ENCODE data around the gene INPP5J.

INPP5J gene

GRCh38 chr22:31127181-31127772 is 4.5 kb downstream of the INPP5J start:
- no peak for DNase-seq

- DNase-seq = no peak
These were observed 5.4 kb downstream of the INPP5J start for GRCh38 chr22:31128156-31128555.

DNA sequence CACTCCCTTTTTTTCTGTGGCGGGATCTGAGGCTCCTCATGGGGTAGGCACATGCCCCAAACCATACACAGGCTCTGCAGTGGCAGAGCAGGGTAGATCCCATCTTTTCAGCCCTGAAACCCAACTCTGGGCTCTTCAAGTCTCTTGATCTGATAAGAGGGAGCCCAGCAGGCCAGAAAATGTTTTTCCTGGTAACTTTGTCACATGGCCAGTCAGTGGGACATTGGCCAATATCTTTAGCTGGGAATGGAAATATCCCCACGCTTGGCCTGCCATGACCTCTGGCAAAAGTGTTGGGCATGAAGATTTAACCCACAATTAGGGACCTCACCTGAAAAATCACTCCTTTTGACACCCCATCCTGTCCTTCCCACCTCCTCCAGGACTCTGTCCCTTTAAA is 8.1 kb downstream of the INPP5J start:
- DNase-seq = no peak

GRCh38 chr22:31133911-31134310 is 11.1 kb downstream of the INPP5J start:
- DNase-seq = no peak

DNA sequence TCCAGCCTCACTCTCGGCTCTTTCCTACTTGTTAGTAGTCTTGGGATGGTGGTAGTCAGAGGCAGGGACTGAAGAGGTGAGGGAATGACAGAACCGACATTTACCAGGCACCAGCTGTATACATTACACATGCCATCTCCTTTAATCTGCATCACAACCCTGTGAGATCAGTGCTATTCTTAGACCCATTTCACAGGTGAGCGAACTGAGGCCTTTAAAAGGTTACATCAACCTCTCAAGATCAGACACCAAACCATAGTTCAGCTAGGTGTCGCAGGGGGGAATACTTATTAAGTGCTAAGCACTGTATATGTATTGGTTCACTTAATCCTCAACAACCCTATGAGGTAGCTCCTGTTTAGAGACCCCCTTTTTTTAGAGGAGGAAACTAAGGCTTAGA is 11.9 kb downstream of the INPP5J start:
- DNase-seq = no peak

DNA sequence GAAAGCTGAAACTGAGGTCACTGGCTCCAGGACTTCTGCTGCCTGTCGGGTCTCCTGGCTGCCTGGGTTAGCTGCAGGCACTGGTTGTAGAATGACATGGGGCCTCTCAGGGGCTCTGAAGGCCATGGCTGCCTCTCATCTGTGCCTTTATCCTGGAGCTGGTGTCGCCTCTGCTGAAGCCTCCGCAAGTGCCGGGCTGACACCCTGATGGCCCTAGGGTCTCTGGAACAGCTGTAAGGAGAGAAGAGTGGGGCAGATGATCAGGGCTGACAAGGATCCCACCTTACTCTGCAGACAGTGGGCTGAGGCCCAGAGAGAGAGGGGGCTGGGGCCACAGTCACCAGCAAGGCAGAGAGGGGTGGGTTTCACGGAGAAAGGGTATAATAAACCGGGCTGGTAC is 12.9 kb downstream of the INPP5J start:
- DNase-seq = no peak

- DNase-seq = no peak
These were observed 13.4 kb downstream of the INPP5J start for GRCh38 chr22:31136155-31136554.

GRCh38 chr22:31136711-31137110 is 13.9 kb downstream of the INPP5J start:
- DNase-seq = no peak

DNA sequence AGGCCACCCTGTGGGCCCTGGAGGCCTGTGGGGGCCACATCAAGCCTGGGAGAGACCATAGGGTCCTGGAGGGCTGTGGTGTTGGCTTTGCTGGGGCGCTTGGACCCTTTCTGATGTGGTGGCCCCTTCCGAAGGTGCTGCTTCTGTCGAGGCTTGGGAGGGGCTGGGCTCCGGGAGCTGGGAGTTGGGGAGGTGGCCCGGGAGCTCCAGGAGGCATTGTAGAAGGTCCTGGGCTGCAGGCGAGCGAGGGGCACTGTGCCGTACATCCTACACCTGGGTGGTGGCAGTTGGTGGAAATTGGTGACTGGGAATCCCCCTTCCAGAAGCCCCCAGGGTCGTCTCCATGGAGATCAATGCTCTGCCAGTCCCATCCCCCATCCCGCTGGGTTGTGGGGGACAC is 15.0 kb downstream of the INPP5J start:
- no peak for DNase-seq

DNA sequence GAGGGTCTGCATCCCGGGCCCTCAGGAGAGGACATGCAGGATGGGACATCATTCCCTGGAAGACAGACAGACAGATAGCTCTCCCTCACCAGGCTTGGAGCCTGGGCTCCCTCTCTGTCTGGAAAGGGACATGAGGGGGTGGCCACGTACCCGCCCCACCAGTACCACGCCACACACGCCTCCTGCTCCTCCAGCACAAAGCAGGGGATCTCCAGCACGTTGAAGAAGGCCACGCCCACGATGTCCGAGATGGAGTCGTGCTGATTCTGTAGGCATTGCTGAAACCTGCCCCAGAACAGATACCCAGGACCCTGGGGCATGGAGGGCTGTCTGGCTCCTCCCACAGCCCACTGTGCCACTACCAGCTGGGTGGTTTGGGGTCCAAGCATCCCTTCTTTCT is 15.4 kb downstream of the INPP5J start:
- no peak for DNase-seq

- DNase-seq = no peak
These were observed 16.3 kb downstream of the INPP5J start for GRCh38 chr22:31139066-31139465.

DNA sequence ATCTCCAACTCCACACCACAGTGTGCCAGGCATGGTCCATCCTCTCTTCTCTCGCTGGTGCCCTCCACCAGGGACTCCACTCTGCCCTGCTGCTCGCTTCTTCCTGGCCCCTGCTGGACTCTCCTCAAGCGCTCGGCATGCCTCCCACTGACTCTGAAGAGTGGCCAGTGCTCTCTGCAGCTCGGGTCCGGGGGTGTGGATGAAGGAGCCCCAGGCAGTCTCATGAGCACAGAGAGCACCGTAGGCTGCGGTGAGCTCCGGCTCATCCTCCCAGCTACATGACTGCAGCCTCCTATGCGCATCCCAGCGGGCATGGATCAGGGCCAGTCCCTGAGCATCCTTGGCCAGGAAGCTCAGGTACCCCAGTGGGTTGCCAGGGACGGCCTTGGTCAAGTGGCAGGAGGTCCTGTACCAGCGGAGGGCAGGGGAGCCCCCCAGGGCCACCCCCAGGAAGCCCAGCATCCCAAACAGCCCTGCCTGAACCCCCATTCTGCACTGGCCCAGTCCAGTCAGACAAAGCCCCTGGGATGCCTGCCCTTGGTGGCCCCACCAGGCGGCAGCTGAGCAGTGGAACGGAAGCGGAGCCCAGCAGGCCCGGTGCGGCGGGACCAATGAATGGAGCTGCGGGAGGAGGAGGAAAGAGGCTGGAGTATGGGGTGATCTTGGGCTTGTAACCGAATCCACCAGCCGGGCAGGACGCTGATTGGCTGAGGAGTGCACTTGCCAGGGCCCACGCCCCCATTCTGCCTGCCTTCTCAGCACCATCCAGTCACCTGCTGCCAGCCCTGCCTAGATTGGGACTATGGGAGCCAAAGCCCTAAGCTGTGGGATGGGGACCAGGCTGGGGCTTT is 17.3 kb downstream of the INPP5J start, which contains the start of gene PLA2G3:
Gene PLA2G3 (minus strand): TSS at position 643 of the 851 bp plus-strand sequence. CDS start 154 bp downstream, at position 489.
- no peak for DNase-seq

DNA sequence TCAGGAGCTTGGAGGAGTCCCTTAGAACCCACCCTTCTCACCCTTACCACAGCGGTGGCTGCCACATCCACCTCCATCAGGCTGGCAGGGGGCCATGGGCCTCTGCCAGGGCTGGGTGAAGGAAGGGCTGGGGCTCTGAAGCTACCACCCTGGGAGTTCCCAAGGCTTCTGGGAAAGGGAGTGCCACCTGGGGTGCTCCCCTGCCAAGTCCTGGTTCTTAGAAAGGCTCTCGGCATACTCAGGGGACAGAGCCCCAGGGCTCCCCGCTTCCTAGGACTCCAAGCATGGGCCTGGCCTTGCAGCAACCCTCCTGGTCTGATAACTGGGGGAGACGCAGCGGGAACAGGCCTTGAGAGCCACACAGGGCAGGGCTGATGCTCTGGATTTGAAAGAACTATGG is 18.0 kb downstream of the INPP5J start:
- no peak for DNase-seq

- no peak for DNase-seq
These were observed 18.8 kb downstream of the INPP5J start for GRCh38 chr22:31141551-31141950.

GRCh38 chr22:31142285-31142684 is 19.5 kb downstream of the INPP5J start:
- no peak for DNase-seq

- DNase-seq = no peak
These were observed 20.3 kb downstream of the INPP5J start for GRCh38 chr22:31143038-31143437.

GRCh38 chr22:31143537-31143936 is 20.8 kb downstream of the INPP5J start:
- DNase-seq = no peak

DNA sequence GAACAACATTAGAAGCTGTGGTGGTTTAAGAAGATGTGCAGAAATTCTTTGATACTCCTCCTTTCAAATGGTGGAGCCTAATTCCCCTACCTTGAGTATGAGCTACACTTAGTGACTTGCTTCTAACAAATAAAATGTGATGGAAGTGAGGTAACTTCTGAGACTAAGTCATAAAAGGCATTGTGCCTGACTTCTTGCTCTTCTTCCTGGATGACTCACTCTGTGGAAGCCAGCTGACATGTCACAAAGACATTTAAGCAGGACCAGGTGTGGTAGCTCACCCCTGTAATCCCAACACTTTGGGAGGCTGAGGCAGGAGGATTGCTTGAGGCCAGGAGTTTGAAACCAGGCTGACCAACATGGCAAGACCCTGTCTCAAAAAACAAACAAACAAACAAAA is 21.5 kb downstream of the INPP5J start:
- DNase-seq = no peak

GRCh38 chr22:31148488-31148887 is 25.7 kb downstream of the INPP5J start:
- no peak for DNase-seq

DNA sequence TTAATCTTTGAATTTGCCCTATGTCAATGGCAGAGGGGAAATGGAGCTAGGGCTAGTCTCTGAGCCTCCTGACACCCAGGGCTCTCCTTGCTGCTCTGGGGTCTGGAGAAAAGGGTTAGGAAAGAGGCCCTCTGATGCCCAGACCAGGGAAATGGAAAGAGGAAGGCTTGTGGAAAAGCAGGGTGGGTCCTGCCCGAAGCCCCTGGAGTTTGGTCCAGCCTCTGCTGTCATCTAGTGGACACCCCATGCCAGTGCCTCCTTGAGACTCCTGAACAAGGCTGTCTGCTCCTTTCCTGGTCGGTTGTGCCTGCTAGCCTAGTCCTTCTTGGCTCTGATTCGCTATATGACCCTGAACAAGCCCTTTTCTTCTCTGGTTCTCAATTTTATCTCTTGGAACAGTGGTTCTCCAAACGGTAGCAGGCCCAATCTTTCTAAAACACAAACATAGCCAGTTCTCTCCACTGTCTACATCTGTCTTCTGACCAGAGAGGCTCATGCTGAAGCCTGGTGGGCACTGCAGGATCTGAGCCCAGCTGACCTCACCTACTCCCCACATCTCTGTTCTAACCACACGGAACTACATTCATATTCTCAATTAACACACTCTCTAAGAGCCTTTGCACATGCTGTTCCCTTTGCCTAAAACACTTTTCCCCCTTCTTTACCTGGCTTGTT is 26.3 kb downstream of the INPP5J start:
- DNase-seq = peak; percentile 65

- DNase-seq = no peak
These were observed 27.8 kb downstream of the INPP5J start for GRCh38 chr22:31150615-31151014.

DNA sequence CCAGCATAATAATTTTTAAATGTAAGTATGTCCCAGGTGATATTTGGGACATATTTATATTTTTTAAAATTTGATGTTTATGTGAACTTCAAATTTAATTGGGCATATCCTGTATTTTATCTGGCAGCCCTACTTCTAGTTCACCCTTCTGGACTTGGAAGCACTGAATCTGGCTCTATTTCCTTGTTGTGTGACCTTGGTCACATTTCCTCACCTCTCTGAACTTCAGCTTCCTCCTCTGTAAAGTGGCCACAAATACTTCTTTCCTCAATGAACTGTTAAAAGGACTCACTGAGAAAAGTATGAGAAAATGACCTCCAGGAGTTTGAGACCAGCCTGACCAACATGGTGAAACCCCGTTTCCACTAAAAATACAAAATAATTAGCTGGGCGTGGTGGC is 29.1 kb downstream of the INPP5J start:
- DNase-seq = no peak

GRCh38 chr22:31153357-31153756 is 30.6 kb downstream of the INPP5J start:
- DNase-seq = no peak

GRCh38 chr22:31154975-31155374 is 32.2 kb downstream of the INPP5J start:
- no peak for DNase-seq
